H9 (cell line): ENCODE measurements around the gene PJVK. TPM values are rescaled to one million over a fixed set of nuclear protein-coding genes. Genes with fewer than 3 reads are reported as not detected.

ENCODE experiments used
- DNase-seq: peaks from one replicate; pipeline ENCODE4 v3.0.0-alpha.2; 2017
- H2AFZ ChIP-seq: one replicate; pipeline ENCODE4 v1.6.1; 2013; ENCODE audit warnings: mild to moderate bottlenecking, low read length, control low read depth, moderate library complexity
- H2AK5ac ChIP-seq: 2 replicates; pipeline ENCODE4 v1.6.1; 2013; ENCODE audit warnings: low read length, control low read depth, mixed read lengths; ENCODE audit not compliant: insufficient read length
- H2BK120ac ChIP-seq: one replicate; pipeline ENCODE4 v1.6.1; 2013; ENCODE audit warnings: low read depth, mild to moderate bottlenecking, low read length, control low read depth, inconsistent platforms; ENCODE audit not compliant: poor library complexity, severe bottlenecking
- H2BK12ac ChIP-seq: 2 replicates; pipeline ENCODE4 v1.6.1; 2013; ENCODE audit warnings: low read length, control low read depth, mixed read lengths, low read depth; ENCODE audit not compliant: insufficient read length
- H2BK15ac ChIP-seq: 2 replicates; pipeline ENCODE4 v1.6.1; 2013; ENCODE audit warnings: low read depth, low read length, control low read depth
- H2BK20ac ChIP-seq: one replicate; pipeline ENCODE4 v1.6.1; 2013; ENCODE audit warnings: low read depth, mild to moderate bottlenecking, low read length, control low read depth, inconsistent platforms; ENCODE audit not compliant: poor library complexity, severe bottlenecking
- H2BK5ac ChIP-seq: 2 replicates; pipeline ENCODE4 v1.6.1; 2013; ENCODE audit warnings: low read length, control low read depth, mixed read lengths; ENCODE audit not compliant: insufficient read length
- H3K14ac ChIP-seq: 2 replicates; pipeline ENCODE4 v1.6.1; 2013; ENCODE audit warnings: low read length, control low read depth; ENCODE audit not compliant: insufficient read depth
- H3K18ac ChIP-seq: 2 replicates; pipeline ENCODE4 v1.6.1; 2013; ENCODE audit warnings: low read depth, mild to moderate bottlenecking, mixed read lengths, low read length, control low read depth; ENCODE audit not compliant: insufficient read length
- H3K23ac ChIP-seq: 2 replicates; pipeline ENCODE4 v1.6.1; 2013; ENCODE audit warnings: low read length, control low read depth, mixed read lengths, low read depth; ENCODE audit not compliant: insufficient read length
- H3K23me2 ChIP-seq: 2 replicates; pipeline ENCODE4 v1.6.1; 2013; ENCODE audit warnings: low read depth, mild to moderate bottlenecking, mixed read lengths, low read length, control low read depth; ENCODE audit not compliant: insufficient read length, poor library complexity, severe bottlenecking
- H3K27ac ChIP-seq: 2 replicates; pipeline ENCODE4 v1.5.1; 2013; ENCODE audit warnings: low read length, control low read depth, mixed read lengths, low read depth; ENCODE audit not compliant: insufficient read length
- H3K27me3 ChIP-seq: 2 replicates; pipeline ENCODE4 v1.6.1; 2013; ENCODE audit warnings: low read length, control low read depth, inconsistent platforms; ENCODE audit not compliant: insufficient read depth
- H3K4ac ChIP-seq: 2 replicates; pipeline ENCODE4 v1.6.1; 2013; ENCODE audit warnings: low read depth, mild to moderate bottlenecking, control low read depth, inconsistent platforms, low read length, moderate library complexity
- H3K4me1 ChIP-seq: 2 replicates; pipeline ENCODE4 v1.6.1; 2013; ENCODE audit warnings: low read length, control low read depth, inconsistent platforms; ENCODE audit not compliant: insufficient read depth
- H3K4me2 ChIP-seq: 2 replicates; pipeline ENCODE4 v1.6.1; 2013; ENCODE audit warnings: low read length, control low read depth, mixed read lengths; ENCODE audit not compliant: insufficient read length, insufficient read depth
- H3K56ac ChIP-seq: 2 replicates; pipeline ENCODE4 v1.6.1; 2013; ENCODE audit warnings: low read depth, mild to moderate bottlenecking, mixed read lengths, low read length, control low read depth; ENCODE audit not compliant: insufficient read length
- H3K79me1 ChIP-seq: 2 replicates; pipeline ENCODE4 v1.6.1; 2013; ENCODE audit warnings: low read depth, mild to moderate bottlenecking, moderate library complexity, low read length, control low read depth, inconsistent platforms; ENCODE audit not compliant: insufficient read depth, poor library complexity, severe bottlenecking
- H3K79me2 ChIP-seq: 2 replicates; pipeline ENCODE4 v1.6.1; 2013; ENCODE audit warnings: low read length, control low read depth, inconsistent platforms; ENCODE audit not compliant: insufficient read depth
- H3K9ac ChIP-seq: 2 replicates; pipeline ENCODE4 v1.6.1; 2013; ENCODE audit warnings: low read length, control low read depth, mixed read lengths; ENCODE audit not compliant: insufficient read length; ENCODE audit errors: extremely low read depth
- H3K9me3 ChIP-seq: one replicate; pipeline ENCODE4 v1.6.1; 2013; ENCODE audit warnings: low read depth, low read length, inconsistent platforms; ENCODE audit not compliant: control insufficient read depth
- H3T11ph ChIP-seq: one replicate; pipeline ENCODE4 v1.6.1; 2013; ENCODE audit warnings: mild to moderate bottlenecking, low read length, control low read depth, inconsistent platforms
- H4K20me1 ChIP-seq: one replicate; pipeline ENCODE4 v1.6.1; 2013; ENCODE audit not compliant: control insufficient read depth, insufficient read length, insufficient read depth
- H4K5ac ChIP-seq: 2 replicates; pipeline ENCODE4 v1.6.1; 2013; ENCODE audit warnings: low read depth, mild to moderate bottlenecking, mixed read lengths, low read length, control low read depth; ENCODE audit not compliant: insufficient read length
- H4K8ac ChIP-seq: replicated peaks from 2 replicates; pipeline ENCODE4 v1.6.1; 2013; ENCODE audit warnings: low read length, control low read depth, mixed read lengths, low read depth; ENCODE audit not compliant: insufficient read length
- H4K91ac ChIP-seq: 2 replicates; pipeline ENCODE4 v1.6.1; 2013; ENCODE audit warnings: low read depth, mild to moderate bottlenecking, moderate library complexity, mixed read lengths, low read length, control low read depth; ENCODE audit not compliant: insufficient read length
- H3K27ac Mint-ChIP-seq, 3 experiments: 2 replicates in 2 of 3; 3 replicates in 1 of 3; pipeline ENCODE4 v1.8.0; 2020 to 2021; ENCODE audit warnings: mixed read lengths in 3 of 3, mild to moderate bottlenecking in 1 of 3, moderate library complexity in 1 of 3
- H3K27me3 Mint-ChIP-seq: 2 replicates; pipeline ENCODE4 v1.8.0; 2021; ENCODE audit warnings: low read depth, mild to moderate bottlenecking, moderate library complexity, mixed read lengths
- H3K36me3 Mint-ChIP-seq, 3 experiments: 2 replicates in 2 of 3; 3 replicates in 1 of 3; pipeline ENCODE4 v1.8.0; 2020 to 2021; ENCODE audit warnings: low read depth in 3 of 3, mixed read lengths in 3 of 3; ENCODE audit not compliant: insufficient read depth in 1 of 3
- H3K4me1 Mint-ChIP-seq, 2 experiments: 2 replicates each; pipeline ENCODE4 v1.8.0; 2020; ENCODE audit warnings: mixed read lengths in 2 of 2
- H3K4me3 Mint-ChIP-seq, 2 experiments: 2 replicates in 1 of 2; 3 replicates in 1 of 2; pipeline ENCODE4 v1.8.0; 2020 to 2021; ENCODE audit warnings: mild to moderate bottlenecking in 2 of 2, mixed read lengths in 2 of 2, moderate library complexity in 1 of 2
- H3K9me3 Mint-ChIP-seq, 2 experiments: 2 replicates in 1 of 2; 3 replicates in 1 of 2; pipeline ENCODE4 v1.8.0; 2020; ENCODE audit warnings: mild to moderate bottlenecking in 2 of 2, mixed read lengths in 2 of 2, moderate library complexity in 1 of 2
- WGBS: extraction: QIAGEN DNeasy Blood & Tissue Kit; methylation state at CpG from one replicate; pipeline ENCODE4 v1.1.7; 2013; ENCODE audit warnings: missing lambda C conversion rate, low lambda C conversion rate, mixed read lengths; ENCODE audit not compliant: insufficient read length; ENCODE audit errors: extremely low coverage; 5-methylcytosine and 5-hydroxymethylcytosine counted together
- total RNA-seq: library from RNA; stranded (reverse); gene quantifications from 2 replicates; pipeline ENCODE4 v1.2.1, GENCODE V29; 2021
- TF ChIP-seq, protein P1 (sequence below): fragments of 200-600 bp; sonication (generic); conservative IDR thresholded peaks from 3 replicates; pipeline ENCODE4 v1.8.0; 2021; ENCODE audit warnings: antibody characterized with exemption, mild to moderate bottlenecking

Gene PJVK
- total RNA-seq, 1 experiment from 2014 or later = 4.7 TPM

GRCh38 chr2:178455947-178456346 is 4.8 kb downstream of the PJVK start:
- H3K23ac ChIP-seq = no peak overlapping the region
- Mint-ChIP-seq H3K27ac (no peak overlapping the region), H3K4me1 (peaks cover 12 to 17% of the 10 kb centered on the region in 2 experiments), H3K36me3 (no peaks in the 10 kb centered on the region), H3K9me3 (no peaks in the 10 kb centered on the region), H3K27me3 (no peaks in the 10 kb centered on the region), H3K4me3 (no peak overlapping the region)
- no peak overlapping the region for H2AFZ ChIP-seq
- no peaks in the 10 kb centered on the region for H3K9me3 ChIP-seq
- no peak overlapping the region for H2BK15ac ChIP-seq
- H3K14ac ChIP-seq = no peak overlapping the region
- H4K8ac ChIP-seq = no peak overlapping the region
- H3K56ac ChIP-seq = no peak overlapping the region
- H3K9ac ChIP-seq = no peak overlapping the region
- H3T11ph ChIP-seq = no peak overlapping the region
- no peaks in the 10 kb centered on the region for H4K20me1 ChIP-seq
- peaks cover 3% of the 10 kb centered on the region for H3K23me2 ChIP-seq
- H2BK120ac ChIP-seq = no peak overlapping the region
- no peaks in the 10 kb centered on the region for H3K27me3 ChIP-seq
- H3K4me1 ChIP-seq = no peaks in the 10 kb centered on the region
- no CpG with 5 or more reads among the region's 5 CpGs for WGBS
- H3K79me2 ChIP-seq = no peaks in the 10 kb centered on the region
- no peak overlapping the region for H4K91ac ChIP-seq
- no peak overlapping the region for H2AK5ac ChIP-seq
- H4K5ac ChIP-seq = no peak overlapping the region
- H3K79me1 ChIP-seq = no peaks in the 10 kb centered on the region
- no peak overlapping the region for H3K4me2 ChIP-seq
- no peak overlapping the region for H2BK12ac ChIP-seq
- TF ChIP-seq, protein P1, sequence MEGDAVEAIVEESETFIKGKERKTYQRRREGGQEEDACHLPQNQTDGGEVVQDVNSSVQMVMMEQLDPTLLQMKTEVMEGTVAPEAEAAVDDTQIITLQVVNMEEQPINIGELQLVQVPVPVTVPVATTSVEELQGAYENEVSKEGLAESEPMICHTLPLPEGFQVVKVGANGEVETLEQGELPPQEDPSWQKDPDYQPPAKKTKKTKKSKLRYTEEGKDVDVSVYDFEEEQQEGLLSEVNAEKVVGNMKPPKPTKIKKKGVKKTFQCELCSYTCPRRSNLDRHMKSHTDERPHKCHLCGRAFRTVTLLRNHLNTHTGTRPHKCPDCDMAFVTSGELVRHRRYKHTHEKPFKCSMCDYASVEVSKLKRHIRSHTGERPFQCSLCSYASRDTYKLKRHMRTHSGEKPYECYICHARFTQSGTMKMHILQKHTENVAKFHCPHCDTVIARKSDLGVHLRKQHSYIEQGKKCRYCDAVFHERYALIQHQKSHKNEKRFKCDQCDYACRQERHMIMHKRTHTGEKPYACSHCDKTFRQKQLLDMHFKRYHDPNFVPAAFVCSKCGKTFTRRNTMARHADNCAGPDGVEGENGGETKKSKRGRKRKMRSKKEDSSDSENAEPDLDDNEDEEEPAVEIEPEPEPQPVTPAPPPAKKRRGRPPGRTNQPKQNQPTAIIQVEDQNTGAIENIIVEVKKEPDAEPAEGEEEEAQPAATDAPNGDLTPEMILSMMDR = no peak
- H3K4ac ChIP-seq = no peak overlapping the region
- no peak overlapping the region for H3K27ac ChIP-seq
- H2BK20ac ChIP-seq = no peak overlapping the region
- no peak overlapping the region for H2BK5ac ChIP-seq
- no peak for DNase-seq
- H3K18ac ChIP-seq = no peak overlapping the region
